Cortex of kidney (tissue), 1 donor: ENCODE data around the gene NEURL1B.
"Not testable (repeated sequence)": the region's sequence is repeated elsewhere in the genome, so short reads cannot be mapped to it uniquely, and the experiment has no call there.

ENCODE experiments used
- DNase-seq: peaks from one replicate; lab custom pipeline; 2025; lab: John Stamatoyannopoulos, UW

NEURL1B gene, protein sequence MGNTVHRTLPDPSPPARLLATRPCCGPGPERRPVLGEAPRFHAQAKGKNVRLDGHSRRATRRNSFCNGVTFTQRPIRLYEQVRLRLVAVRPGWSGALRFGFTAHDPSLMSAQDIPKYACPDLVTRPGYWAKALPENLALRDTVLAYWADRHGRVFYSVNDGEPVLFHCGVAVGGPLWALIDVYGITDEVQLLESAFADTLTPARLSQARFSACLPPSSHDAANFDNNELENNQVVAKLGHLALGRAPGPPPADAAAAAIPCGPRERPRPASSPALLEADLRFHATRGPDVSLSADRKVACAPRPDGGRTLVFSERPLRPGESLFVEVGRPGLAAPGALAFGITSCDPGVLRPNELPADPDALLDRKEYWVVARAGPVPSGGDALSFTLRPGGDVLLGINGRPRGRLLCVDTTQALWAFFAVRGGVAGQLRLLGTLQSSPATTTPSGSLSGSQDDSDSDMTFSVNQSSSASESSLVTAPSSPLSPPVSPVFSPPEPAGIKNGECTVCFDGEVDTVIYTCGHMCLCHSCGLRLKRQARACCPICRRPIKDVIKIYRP

DNA sequence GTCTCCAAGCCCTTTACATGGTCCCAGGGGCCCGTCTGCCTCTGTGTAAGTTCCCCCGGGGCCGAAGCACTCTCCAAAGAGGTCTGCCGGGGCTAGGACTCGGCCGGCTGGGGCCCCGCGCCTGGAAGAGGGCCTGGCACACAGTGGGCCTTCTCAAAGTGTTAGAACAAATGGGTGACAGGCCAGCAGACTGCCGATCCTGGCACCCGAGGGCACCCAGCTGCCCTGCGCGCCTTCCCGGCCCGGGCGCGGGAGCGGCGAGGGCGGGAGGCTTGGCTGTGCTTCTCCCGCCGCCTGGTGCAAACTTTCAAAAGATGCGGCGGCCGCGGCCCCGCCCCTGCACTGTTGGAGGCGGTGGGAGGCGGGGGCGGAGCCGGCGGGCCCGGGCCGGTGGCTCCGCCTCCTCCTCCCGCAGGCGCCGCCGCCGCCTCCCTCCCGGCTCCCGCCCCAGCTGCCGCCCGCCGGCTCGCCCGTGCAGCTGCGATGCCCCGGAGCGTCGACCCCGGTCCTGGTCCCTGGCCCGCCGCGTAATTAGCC, at the start of gene NEURL1B:
Gene NEURL1B, plus strand, starts transcription at position 442 of the 537 bp plus-strand sequence. CDS start 144 bp downstream, outside the sequence.
- no peak for DNase-seq

DNA sequence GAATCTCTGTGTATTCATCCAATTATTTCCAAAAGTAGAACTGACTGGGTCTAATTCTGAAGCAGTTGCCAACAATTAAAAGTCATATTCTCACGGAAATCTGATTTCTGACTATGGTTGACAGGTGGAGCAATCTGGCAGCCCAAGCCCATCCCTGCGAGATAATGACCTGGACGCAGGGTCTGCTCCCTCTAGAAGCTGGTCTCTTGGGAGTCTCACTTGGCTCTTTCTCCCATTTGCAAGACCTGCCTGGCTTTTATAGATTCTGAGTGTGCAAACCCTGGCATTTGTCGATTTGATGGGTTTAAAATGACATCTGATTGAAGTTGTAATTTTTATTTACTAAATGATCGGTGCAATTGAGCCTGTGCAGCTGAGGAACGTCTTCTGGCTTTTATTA, 49.4 kb upstream of the NEURL1B start:
- no peak for DNase-seq

- no peak for DNase-seq
Measured at GRCh38 chr5:172592881-172593280, 48.2 kb upstream of the NEURL1B start.

DNA sequence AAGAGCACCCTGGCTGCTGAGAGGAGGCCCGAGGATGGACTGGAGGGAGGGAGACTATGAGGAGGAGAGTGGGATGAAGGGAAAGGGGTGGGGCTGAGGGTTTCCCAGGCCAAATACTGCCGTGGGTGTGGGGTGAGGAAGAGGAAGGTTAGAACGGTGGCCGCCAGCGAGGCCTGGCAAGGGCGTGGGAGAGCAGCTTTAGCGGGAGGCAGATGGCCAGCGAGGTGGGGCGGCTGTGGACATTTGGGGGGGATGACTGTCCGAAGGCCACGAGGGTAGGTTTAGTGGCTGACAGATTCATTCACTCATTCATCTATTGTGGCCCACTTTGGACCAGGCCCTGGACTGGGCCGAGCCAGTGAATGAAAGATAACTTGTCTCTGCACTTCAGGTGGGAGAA, 47.8 kb upstream of the NEURL1B start:
- no peak for DNase-seq

GRCh38 chr5:172593721-172594235, 47.3 kb upstream of the NEURL1B start:
- no peak for DNase-seq

DNA sequence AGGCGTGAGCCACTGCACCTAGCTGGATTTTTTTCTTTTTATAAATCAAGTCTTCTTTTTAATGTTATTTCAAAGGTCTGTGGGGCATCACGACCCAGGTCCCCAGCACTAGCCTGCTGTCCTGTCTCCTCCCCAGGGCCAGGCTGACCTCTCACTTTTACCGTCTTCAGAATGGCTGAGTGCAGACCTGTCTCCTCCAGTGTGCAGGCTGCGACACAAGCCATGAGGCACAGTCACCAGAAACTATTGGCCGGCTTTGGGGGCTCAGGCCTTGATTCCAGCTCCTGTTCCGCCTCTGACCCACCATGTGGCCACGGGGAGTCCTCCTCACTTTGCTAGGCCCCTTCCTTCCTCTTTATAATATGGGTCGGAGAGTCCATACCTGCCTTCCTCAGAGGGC, 46.6 kb upstream of the NEURL1B start:
- DNase-seq = no peak

- DNase-seq = no peak
Measured at GRCh38 chr5:172594867-172595466, 46.1 kb upstream of the NEURL1B start.

GRCh38 chr5:172595596-172596455, 45.2 kb upstream of the NEURL1B start:
- DNase-seq = no peak

DNA sequence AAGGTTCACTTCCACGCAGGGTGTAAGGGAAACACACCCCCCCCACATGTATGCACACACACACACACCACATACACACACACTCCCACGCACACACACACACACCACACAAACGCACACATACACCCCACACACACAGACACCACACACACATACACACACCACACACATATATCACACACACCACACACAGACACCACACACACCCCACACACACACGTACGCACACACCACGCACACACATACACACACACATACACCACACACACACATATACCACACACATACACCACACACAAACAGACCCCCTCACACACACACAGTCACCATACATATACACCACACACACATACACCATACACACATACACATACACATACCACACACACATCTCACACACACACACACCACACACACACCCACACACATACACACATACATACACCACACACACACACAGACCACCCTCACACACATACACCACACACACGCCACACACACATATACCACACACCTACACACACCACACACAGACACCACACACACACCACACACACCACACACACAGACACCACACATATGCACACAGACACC, 44.3 kb upstream of the NEURL1B start:
- DNase-seq = no peak

DNA sequence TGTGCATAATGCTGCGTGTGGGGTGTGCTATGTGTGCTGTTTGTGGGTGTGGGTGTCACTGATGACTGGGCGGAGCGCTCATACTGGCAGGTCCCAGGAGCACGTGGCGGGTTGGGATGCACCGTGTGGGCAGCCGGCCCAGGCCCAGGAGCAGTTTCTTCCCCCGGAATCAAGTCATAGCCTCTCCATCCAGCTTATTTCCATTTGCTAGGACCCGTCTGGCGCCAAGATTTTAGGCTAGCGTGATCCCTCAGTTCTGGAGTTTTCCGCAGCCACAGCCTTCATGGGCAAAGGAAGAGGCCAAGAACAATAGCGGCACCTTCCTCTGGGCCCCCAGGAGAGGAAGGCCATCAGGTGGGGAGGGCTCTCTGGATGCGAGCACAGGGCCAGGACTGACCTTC, 43.3 kb upstream of the NEURL1B start:
- DNase-seq = no peak

- DNase-seq = no peak
Measured at GRCh38 chr5:172598251-172599203, 42.5 kb upstream of the NEURL1B start.

GRCh38 chr5:172599204-172599567, 41.9 kb upstream of the NEURL1B start:
- DNase-seq = no peak

- no peak for DNase-seq
Measured at GRCh38 chr5:172600571-172600970, 40.5 kb upstream of the NEURL1B start.

- DNase-seq = not testable (repeated sequence)
Measured at GRCh38 chr5:172601576-172601975, 39.5 kb upstream of the NEURL1B start.

- no peak for DNase-seq
Measured at GRCh38 chr5:172602783-172603231, 38.3 kb upstream of the NEURL1B start.

GRCh38 chr5:172603251-172603806, 37.7 kb upstream of the NEURL1B start:
- DNase-seq = no peak

DNA sequence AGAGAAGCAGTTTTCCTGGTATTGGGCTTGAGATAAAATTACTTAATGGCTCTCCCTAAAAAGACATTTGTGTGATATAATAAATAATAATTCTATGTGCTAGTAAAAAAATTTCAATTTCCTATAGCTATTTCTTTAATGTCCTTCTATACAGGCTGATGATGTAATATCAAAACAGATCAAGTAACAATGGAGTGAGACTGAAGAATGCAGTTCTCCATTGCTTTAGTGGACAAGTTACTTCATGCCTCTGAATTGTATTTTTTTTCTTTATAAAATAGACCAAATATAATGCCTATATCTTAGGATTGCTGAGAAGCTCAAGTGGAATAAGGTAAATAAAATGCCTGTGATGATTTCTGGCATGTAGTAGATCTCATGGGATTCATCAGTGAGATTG, 35.6 kb upstream of the NEURL1B start:
- DNase-seq = no peak

GRCh38 chr5:172606156-172606785, 34.8 kb upstream of the NEURL1B start:
- no peak for DNase-seq

DNA sequence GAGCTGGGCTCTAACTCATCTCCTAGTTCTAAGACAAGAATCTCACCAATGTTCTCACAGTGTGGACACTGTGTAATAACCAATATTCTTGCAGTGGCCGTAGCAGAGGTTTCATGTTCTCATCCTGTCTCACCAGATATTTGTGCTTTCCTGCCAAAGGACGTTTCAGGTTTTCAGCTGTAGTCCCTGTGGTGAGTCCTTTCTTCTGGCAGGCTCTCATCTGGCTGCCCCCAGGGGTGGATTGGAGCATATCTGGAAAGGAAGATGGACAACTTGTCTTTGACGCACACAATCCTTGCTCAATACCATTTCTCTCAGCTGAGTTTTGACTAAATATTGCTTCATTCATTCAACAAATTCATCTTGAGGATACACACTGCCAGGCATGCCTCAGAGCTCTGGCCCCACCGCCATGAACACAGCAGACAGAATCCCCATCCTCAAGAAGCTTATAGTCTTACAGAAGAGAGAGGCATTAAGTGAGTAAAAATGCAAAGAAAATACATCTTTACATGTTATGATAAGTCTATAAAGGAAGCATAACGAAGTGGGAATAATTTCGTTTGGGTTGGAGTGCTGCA, 33.8 kb upstream of the NEURL1B start:
- no peak for DNase-seq
